Adrenal gland (tissue), 5 donors: ENCODE data around the gene MYNN.

Experiments
- CTCF ChIP-seq, 6 experiments: fragments of 450-650 bp in 4 of 6; fragments of 200-600 bp in 2 of 6; sonication (generic) in 1 of 6; IDR thresholded peaks; 1 replicate in 5 of 6; 2 replicates in 1 of 6; pipeline versions ENCODE4 v1.5.1 to v1.8.0; 2016 to 2021; ENCODE audit warnings: antibody characterized with exemption in 6 of 6, mild to moderate bottlenecking in 2 of 6, moderate library complexity in 1 of 6
- POLR2A ChIP-seq, 2 donors: fragments of 450-650 bp; IDR thresholded peaks; one replicate each; pipeline ENCODE4 v1.6.1; 2017; ENCODE audit warnings: antibody characterized with exemption in 2 of 2, mild to moderate bottlenecking in 2 of 2, moderate library complexity in 1 of 2
- donor health status: DM: no; HTN: no; CAD: no.

- TF ChIP-seq CTCF (IDR thresholded peaks at IDR 0.05), result no peak
- TF ChIP-seq POLR2A (IDR thresholded peaks at IDR 0.05), result no peak
Measured at GRCh38 chr3:169771497-169772304, 1.5 kb upstream of the MYNN start.
